Vagina (tissue), 2 donors: ENCODE data around the gene AUP1. TPM values are rescaled to one million over a fixed set of nuclear protein-coding genes. Genes with fewer than 3 reads are reported as not detected.

ENCODE experiments used
- DNase-seq, 2 donors: peaks; one replicate each; pipeline ENCODE4 v3.0.0-alpha.2; 2017; ENCODE audit errors: extremely low spot score in 2 of 2
- H3K27ac ChIP-seq: fragments of 200-600 bp; sonication (generic); one replicate; pipeline ENCODE4 v1.5.1; 2019
- H3K27me3 ChIP-seq: fragments of 200-600 bp; sonication (generic); one replicate; pipeline ENCODE4 v1.5.1; 2019
- H3K36me3 ChIP-seq, 2 donors: fragments of 200-600 bp; sonication (generic); one replicate each; pipeline ENCODE4 v1.5.1; 2017 to 2019
- H3K4me1 ChIP-seq: fragments of 200-600 bp; sonication (generic); one replicate; pipeline ENCODE4 v1.5.1; 2019
- H3K4me3 ChIP-seq, 2 donors: fragments of 200-600 bp; sonication (generic); 1 replicate in 1 of 2; 2 replicates in 1 of 2; pipeline ENCODE4 v1.5.1; 2016 to 2019
- H3K9me3 ChIP-seq: fragments of 200-600 bp; sonication (generic); one replicate; pipeline ENCODE4 v1.5.1; 2019
- CTCF ChIP-seq, 3 experiments: fragments of 450-650 bp in 2 of 3; fragments of 200-600 bp in 1 of 3; sonication (generic) in 1 of 3; IDR thresholded peaks; one replicate each; pipeline ENCODE4 v1.5.1; 2017 to 2019; ENCODE audit warnings: antibody characterized with exemption in 3 of 3, mild to moderate bottlenecking in 2 of 3, moderate library complexity in 2 of 3
- POLR2A ChIP-seq, 2 donors: fragments of 450-650 bp; IDR thresholded peaks; one replicate each; pipeline ENCODE4 v1.6.1; 2017; ENCODE audit warnings: antibody characterized with exemption in 2 of 2, mild to moderate bottlenecking in 2 of 2, moderate library complexity in 2 of 2
- POLR2AphosphoS5 ChIP-seq, 2 donors: sonication (generic); formaldehyde crosslinking; IDR thresholded peaks; one replicate each; pipeline ENCODE4 v1.9.0; 2017; ENCODE audit warnings: antibody characterized with exemption in 2 of 2, mild to moderate bottlenecking in 2 of 2, low read depth in 1 of 2; ENCODE audit not compliant: insufficient read depth in 1 of 2
- intact Hi-C: fragments of 100-400 bp; cut with DNase I; formaldehyde crosslinking; loops from one replicate; pipeline ENCODE4 v1.15.1; 2023
- total RNA-seq: library from RNA; depleted of rRNA; stranded (reverse); fragments of >200 nt; gene quantifications from one replicate; pipeline ENCODE4 v1.2.3, GENCODE V29; 2016

The AUP1 gene
- total RNA-seq, 1 donor from 2014 or later, result 124 TPM

- no peaks in the 10 kb centered on the region for H3K27me3 ChIP-seq
- H3K27ac ChIP-seq, result peak overlapping the region; percentile 85
- intact Hi-C loops, result no loop called here
- no peaks in the 10 kb centered on the region for H3K36me3 ChIP-seq
- no peak for TF ChIP-seq CTCF (IDR thresholded peaks at IDR 0.05)
- peak in 1 of 2 donors; percentile 10 for TF ChIP-seq POLR2A (IDR thresholded peaks at IDR 0.05)
- no peaks in the 10 kb centered on the region for H3K9me3 ChIP-seq
- DNase-seq, result peak in 1 of 2 donors; percentile 89
- peak overlapping the region; percentile 61 to 86 for H3K4me3 ChIP-seq
- peaks cover 29% of the 10 kb centered on the region for H3K4me1 ChIP-seq
These were observed 25.5 kb upstream of the AUP1 start for GRCh38 chr2:74554820-74555531.

- H3K4me3 ChIP-seq, result peak within 1 kb of the TSS; percentile 61 to 86
- no peaks in the 10 kb centered on the region for H3K36me3 ChIP-seq
- TF ChIP-seq CTCF (IDR thresholded peaks at IDR 0.05), result no peak
- peak; percentile 11 to 65 for TF ChIP-seq POLR2AphosphoS5 (IDR thresholded peaks at IDR 0.05; ENCODE audit: insufficient read depth in 1 of 2, low read depth in 1 of 2)
- H3K27me3 ChIP-seq, result no peaks in the 10 kb centered on the region
- peak within 1 kb of the TSS; percentile 85 for H3K27ac ChIP-seq
- H3K9me3 ChIP-seq, result no peaks in the 10 kb centered on the region
- peaks cover 36% of the 10 kb centered on the region for H3K4me1 ChIP-seq
- DNase-seq, result peak in 1 of 2 donors; percentile 91
- intact Hi-C loops, result no loop called here
These were observed 24.6 kb upstream of the AUP1 start, which contains the start of the genes DOK1 and LOXL3 for GRCh38 chr2:74553892-74554819. DOK1 (plus strand) TSS chr2:74554720; CDS start chr2:74554755, 35 bp downstream. LOXL3 (minus strand) TSS chr2:74553942; CDS start chr2:74552634, 1,308 bp downstream.

GRCh38 chr2:74552914-74553811 is 23.7 kb upstream of the AUP1 start:
- Histone ChIP-seq H3K27ac (peak overlapping the region; percentile 85), H3K4me1 (peaks cover 38% of the 10 kb centered on the region), H3K4me3 (peak overlapping the region; percentile 61 to 86), H3K9me3 (no peaks in the 10 kb centered on the region), H3K27me3 (no peaks in the 10 kb centered on the region), H3K36me3 (no peaks in the 10 kb centered on the region)
- TF ChIP-seq POLR2AphosphoS5 (IDR thresholded peaks at IDR 0.05; ENCODE audit: insufficient read depth in 1 of 2, low read depth in 1 of 2) (no peak), CTCF (IDR thresholded peaks at IDR 0.05) (no peak), POLR2A (IDR thresholded peaks at IDR 0.05) (no peak)
- peak in 1 of 2 donors; percentile 87 for DNase-seq
- intact Hi-C loops, result no loop called here

GRCh38 chr2:74551942-74552913 is 22.7 kb upstream of the AUP1 start:
- Histone ChIP-seq H3K9me3 (no peaks in the 10 kb centered on the region), H3K27me3 (no peaks in the 10 kb centered on the region), H3K36me3 (no peaks in the 10 kb centered on the region), H3K27ac (no peak overlapping the region), H3K4me1 (peaks cover 38% of the 10 kb centered on the region), H3K4me3 (no peak overlapping the region)
- DNase-seq, result no peak
- TF ChIP-seq POLR2A (IDR thresholded peaks at IDR 0.05) (no peak), CTCF (IDR thresholded peaks at IDR 0.05) (no peak), POLR2AphosphoS5 (IDR thresholded peaks at IDR 0.05; ENCODE audit: insufficient read depth in 1 of 2, low read depth in 1 of 2) (no peak)
- intact Hi-C loops, result no loop called here
